ENCODE measurements around the gene HSH2D.

HSH2D gene

GRCh38 chr19:16121967-16122366 lies 21.5 kb upstream of the HSH2D start:
- TF ChIP-seq CTCF (IDR thresholded peaks at IDR 0.05; ENCODE audit: borderline replicate concordance, control extremely low read depth, extremely low read depth, insufficient read depth, missing control alignments): no peak
- in situ Hi-C loops (cut with MboI; ENCODE audit: low sequenced_read_pairs, unreplicated experiment): no loop called here
- no peak for DNase-seq (ENCODE audit: low spot score)

GRCh38 chr19:16124953-16125352 lies 18.5 kb upstream of the HSH2D start:
- in situ Hi-C loops (cut with MboI; ENCODE audit: low sequenced_read_pairs, unreplicated experiment): no loop called here
- no peak for TF ChIP-seq CTCF (IDR thresholded peaks at IDR 0.05; ENCODE audit: borderline replicate concordance, control extremely low read depth, extremely low read depth, insufficient read depth, missing control alignments)
- DNase-seq (ENCODE audit: low spot score): no peak

GRCh38 chr19:16125737-16126495 lies 17.6 kb upstream of the HSH2D start:
- TF ChIP-seq CTCF (IDR thresholded peaks at IDR 0.05; ENCODE audit: borderline replicate concordance, control extremely low read depth, extremely low read depth, insufficient read depth, missing control alignments): no peak
- in situ Hi-C loops (cut with MboI; ENCODE audit: low sequenced_read_pairs, unreplicated experiment): no loop called here
- no peak for DNase-seq (ENCODE audit: low spot score)

- no peak for DNase-seq (ENCODE audit: low spot score)
- no peak for TF ChIP-seq CTCF (IDR thresholded peaks at IDR 0.05; ENCODE audit: borderline replicate concordance, control extremely low read depth, extremely low read depth, insufficient read depth, missing control alignments)
- in situ Hi-C loops (cut with MboI; ENCODE audit: low sequenced_read_pairs, unreplicated experiment): no loop called here
These were observed 16.4 kb upstream of the HSH2D start for GRCh38 chr19:16127080-16127479.

GRCh38 chr19:16127776-16128371 lies 15.6 kb upstream of the HSH2D start:
- in situ Hi-C loops (cut with MboI; ENCODE audit: low sequenced_read_pairs, unreplicated experiment): no loop called here
- no peak for DNase-seq (ENCODE audit: low spot score)
- TF ChIP-seq CTCF (IDR thresholded peaks at IDR 0.05; ENCODE audit: borderline replicate concordance, control extremely low read depth, extremely low read depth, insufficient read depth, missing control alignments): no peak

GRCh38 chr19:16131648-16132047 lies 11.8 kb upstream of the HSH2D start:
- in situ Hi-C loops (cut with MboI; ENCODE audit: low sequenced_read_pairs, unreplicated experiment): no loop called here
- no peak for TF ChIP-seq CTCF (IDR thresholded peaks at IDR 0.05; ENCODE audit: borderline replicate concordance, control extremely low read depth, extremely low read depth, insufficient read depth, missing control alignments)
- DNase-seq (ENCODE audit: low spot score): no peak
